GM12878 (cell line): ENCODE data around the gene DLX3. TPM values are rescaled to one million over a fixed set of nuclear protein-coding genes. Genes with fewer than 3 reads are reported as not detected.

Source experiments
- ATAC-seq: fragments of 200-7000 bp; cut with Tn5 transposase; 3 replicates; pipeline ENCODE4 v1.9.1; 2020; ENCODE audit warnings: mild to moderate bottlenecking, moderate library complexity
- BruUV-seq: library from RNA; stranded (reverse); fragments of 400-500 nt; replicated peaks from 2 replicates; lab custom pipeline; 2021; lab: Mats Ljungman, UMichigan
- CTCF ChIA-PET: fragments of 300-600 bp; sonication (Branson Sonifier 250); formaldehyde crosslinking; extraction: SDS; loops from one replicate; lab custom pipeline; 2021; ENCODE audit warnings: inconsistent platforms; lab: Yijun Ruan, JAX
- POLR2A ChIA-PET: fragments of 350-600 bp; formaldehyde crosslinking; extraction: SDS; loops from one replicate; lab custom pipeline; 2021; ENCODE audit warnings: inconsistent platforms; lab: Charles Lee
- RAD21 ChIA-PET: fragments of 300-600 bp; sonication (Branson Sonifier 250); formaldehyde crosslinking; loops from one replicate; lab custom pipeline; 2023; ENCODE audit warnings: antibody characterized with exemption; ENCODE audit not compliant: unreplicated experiment; lab: Charles Lee
- SMC1A ChIA-PET: fragments of 300-600 bp; sonication (Branson Sonifier 250); formaldehyde crosslinking; loops from one replicate; lab custom pipeline; 2023; ENCODE audit not compliant: unreplicated experiment, uncharacterized antibody; lab: Charles Lee
- DNase-seq: peaks from one replicate; pipeline ENCODE4 v3.0.0-alpha.2; 2011; ENCODE audit warnings: low read depth, low spot score
- FAIRE-seq: peaks from 3 replicates; lab custom pipeline; 2011; peaks lifted over from hg19 to GRCh38; lab: Jason Lieb, UNC
- H2AFZ ChIP-seq: 2 replicates; pipeline ENCODE4 v1.6.0; 2011; ENCODE audit warnings: low read depth, low read length, control low read depth; ENCODE audit not compliant: control insufficient read depth
- H3K27ac ChIP-seq: 2 replicates; pipeline ENCODE4 v1.5.1; 2011; ENCODE audit warnings: control low read depth; ENCODE audit not compliant: control insufficient read depth, insufficient read depth
- H3K27me3 ChIP-seq, 2 experiments: replicated peaks in 1 of 2; 2 replicates each; pipeline versions ENCODE4 v1.6.0 to v1.6.1; 2011; ENCODE audit warnings: low read length in 1 of 2; ENCODE audit not compliant: control insufficient read depth in 2 of 2, insufficient read depth in 2 of 2
- H3K36me3 ChIP-seq, 2 experiments: 2 replicates each; pipeline ENCODE4 v1.5.1; 2011; ENCODE audit warnings: low read length in 1 of 2; ENCODE audit not compliant: control insufficient read depth in 2 of 2, insufficient read depth in 2 of 2
- H3K4me1 ChIP-seq: 2 replicates; pipeline ENCODE4 v1.6.1; 2011; ENCODE audit warnings: mild to moderate bottlenecking, low read length, moderate library complexity, mixed read lengths; ENCODE audit not compliant: control insufficient read depth, insufficient read depth
- H3K4me2 ChIP-seq: 2 replicates; pipeline ENCODE4 v1.6.0; 2011; ENCODE audit warnings: control low read depth; ENCODE audit not compliant: control insufficient read depth, insufficient read depth
- H3K4me3 ChIP-seq: fragments of 200-600 bp; sonication (generic); 2 replicates; pipeline ENCODE4 v1.5.1; 2016
- H3K79me2 ChIP-seq: 2 replicates; pipeline ENCODE4 v1.6.0; 2011; ENCODE audit warnings: low read length; ENCODE audit not compliant: control insufficient read depth, insufficient read depth
- H3K9ac ChIP-seq: 2 replicates; pipeline ENCODE4 v1.8.0; 2011; ENCODE audit warnings: low read length, control low read depth, mixed read lengths; ENCODE audit not compliant: control insufficient read depth, insufficient read depth
- H3K9me3 ChIP-seq: replicated peaks from 3 replicates; pipeline ENCODE4 v1.5.1; 2011; ENCODE audit warnings: mild to moderate bottlenecking, low read length; ENCODE audit not compliant: control insufficient read depth, insufficient read depth
- H4K20me1 ChIP-seq: 2 replicates; pipeline ENCODE4 v1.6.0; 2011; ENCODE audit not compliant: control insufficient read depth, insufficient read depth
- BCL11A ChIP-seq: IDR thresholded peaks from 2 replicates; pipeline ENCODE4 v1.6.1; 2011; ENCODE audit warnings: low read depth, low read length
- EED ChIP-seq: sonication (generic); IDR thresholded peaks from 2 replicates; pipeline ENCODE4 v1.6.1; 2016; ENCODE audit warnings: antibody characterized with exemption, low read depth
- MTA2 ChIP-seq: fragments of 450-650 bp; IDR thresholded peaks from 2 replicates; pipeline ENCODE4 v1.6.1; 2016; ENCODE audit warnings: low read depth, mild to moderate bottlenecking, moderate library complexity
- SMC3 ChIP-seq: IDR thresholded peaks from 2 replicates; pipeline ENCODE4 v1.6.1; 2011; ENCODE audit warnings: low read length, improper control_type of control experiment, borderline replicate concordance
- ZNF24 ChIP-seq: fragments of 450-650 bp; IDR thresholded peaks from 2 replicates; pipeline ENCODE4 v1.6.1; 2017; ENCODE audit warnings: antibody characterized with exemption, mild to moderate bottlenecking
- ZNF384 ChIP-seq: IDR thresholded peaks from 2 replicates; pipeline ENCODE4 v1.6.1; 2012; ENCODE audit warnings: low read depth, mild to moderate bottlenecking, low read length, improper control_type of control experiment, borderline replicate concordance
- WGBS: methylation state at CpG from one replicate; pipeline ENCODE4 v1.1.6; 2016; ENCODE audit warnings: low lambda C conversion rate; ENCODE audit not compliant: insufficient replicate concordance, insufficient coverage; ENCODE audit errors: missing lambda C conversion rate; 5-methylcytosine and 5-hydroxymethylcytosine counted together
- in situ Hi-C: fragments of 300-500 bp; cut with MboI; formaldehyde crosslinking; loops from 9 replicates; pipeline ENCODE4 v1.14.3; 2018; ENCODE audit warnings: mixed read lengths
- intact Hi-C: fragments of 100-400 bp; cut with micrococcal nuclease; formaldehyde crosslinking; loops from one replicate; pipeline ENCODE4 v1.14.2; 2022; ENCODE audit not compliant: unreplicated experiment
- polyA plus RNA-seq, 11 experiments: library from polyadenylated mRNA; depleted of rRNA in 4 of 11; unstranded in 6 of 11; stranded (reverse) in 5 of 11; fragments of >200 nt; fragmentation: Nextera tagmentation in 4 of 11; fragmentation: Illumina TruSeq in 1 of 11; extraction: Ambion mirVana in 4 of 11; extraction: Trizol in 1 of 11; gene quantifications; 1 replicate in 1 of 11; 2 replicates in 10 of 11; pipeline versions ENCODE4 v1.2.1 to v1.2.3, GENCODE V29; 2011 to 2016; ENCODE audit warnings: inconsistent platforms in 2 of 11, missing spikeins in 2 of 11, low read depth in 1 of 11
- total RNA-seq, 4 experiments: library from RNA; depleted of rRNA in 3 of 4; stranded (reverse); fragments of >200 nt in 3 of 4; fragmentation: Illumina TruSeq in 1 of 4; extraction: Trizol in 1 of 4; gene quantifications; 2 replicates each; pipeline versions ENCODE4 v1.2.1 to v1.2.3, GENCODE V29; 2013 to 2021

Gene DLX3
- total and polyA plus RNA-seq, 10 of the 15 experiments (the other 5 are each of a cell fraction or from before 2014, with no cell fraction given), result not detected

DNA sequence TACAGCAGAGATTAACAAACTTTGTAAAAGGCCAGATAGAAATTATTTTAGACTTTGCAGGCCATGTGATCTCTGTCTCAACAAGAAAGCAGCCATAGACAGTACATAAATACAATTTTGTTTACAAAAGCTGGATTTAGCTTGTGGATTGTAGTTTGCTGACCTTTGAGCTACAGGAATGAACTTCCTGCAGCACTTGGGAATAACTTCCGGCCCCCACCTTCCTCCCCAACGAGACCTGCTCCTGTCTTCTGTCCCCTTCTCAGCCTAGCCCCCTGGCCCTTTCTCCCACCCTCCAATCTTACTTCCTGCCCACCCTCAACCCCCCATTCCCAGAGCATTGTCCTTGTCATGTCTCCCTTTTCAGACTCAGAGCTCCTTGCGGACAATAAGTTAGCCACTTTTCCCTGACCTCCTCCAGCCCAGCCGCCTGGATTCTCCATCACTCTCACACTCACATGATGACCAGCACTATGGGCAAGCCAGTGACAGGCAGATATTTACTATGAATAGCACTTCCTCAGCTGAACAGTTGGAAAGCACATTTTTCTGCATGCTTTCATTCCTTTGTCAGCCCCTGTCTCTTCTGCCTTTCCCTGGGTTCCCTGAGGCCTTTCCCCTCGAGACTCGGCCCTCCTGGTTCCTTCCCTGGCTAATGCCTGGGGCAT lies 27.6 kb upstream of the DLX3 start (continued):
- no peak for TF ChIP-seq ZNF384
- no peak for TF ChIP-seq MTA2
- no peak for TF ChIP-seq EED
- no peak for TF ChIP-seq BCL11A
- TF ChIP-seq, all 136 proteins: peak for 0

GRCh38 chr17:50021681-50022370 lies 26.8 kb upstream of the DLX3 start:
- no peaks in the 10 kb centered on the region for H3K36me3 ChIP-seq
- TF ChIP-seq ZNF24 (peak; percentile 80), SMC3 (no peak)
- TF ChIP-seq, all 136 proteins: peak for 1
- Histone ChIP-seq H3K4me1 (no peaks in the 10 kb centered on the region), H3K4me3 (no peak overlapping the region), H3K27me3 (no peaks in the 10 kb centered on the region), H3K4me2 (no peak overlapping the region), H2AFZ (no peak overlapping the region), H3K27ac (no peak overlapping the region), H3K9ac (no peak overlapping the region), H3K9me3 (no peaks in the 10 kb centered on the region; the same call in 2 of the 3 replicates), H4K20me1 (no peaks in the 10 kb centered on the region), H3K79me2 (no peaks in the 10 kb centered on the region)
- FAIRE-seq (no peak), ATAC-seq (no peak), DNase-seq (no peak)
- RAD21 ChIA-PET, result no interaction called here
- CTCF ChIA-PET, result interaction anchor here (1.1 to 1.8 kb wide), 4 partner anchors 20 to 72 kb away, joined by 5 to 10 read pairs (median 7); no protein-coding TSS in a partner anchor
- in situ Hi-C loops (no loop called here), intact Hi-C loops (no loop called here)
- BruUV-seq, result no TSS peak
- 16% methylated on average over 6 of the region's 6 CpGs for WGBS
- POLR2A ChIA-PET, result no interaction called here
- SMC1A ChIA-PET, result interaction anchor here (1.0 to 1.3 kb wide), 3 partner anchors 8 to 66 kb away, joined by 3 to 4 read pairs (median 4); no protein-coding TSS in a partner anchor
